Measurements from ENCODE around the gene EEF1E1.
A peak's percentile ranks its signal among the peaks of the same experiment; 100 is the strongest.

The EEF1E1 gene

GRCh38 chr6:8105791-8106190, 3.4 kb upstream of the EEF1E1 start:
- Histone ChIP-seq H3K9me3 (ENCODE audit: control insufficient read depth, low read length) (no peaks in the 10 kb centered on the region), H3K36me3 (ENCODE audit: control insufficient read depth in 1 of 2, insufficient read depth in 2 of 2, low read depth in 1 of 2, low read length in 2 of 2) (no peaks in the 10 kb centered on the region), H3K4me2 (ENCODE audit: low read length, poor library complexity, severe bottlenecking) (no peak overlapping the region), H2AK5ac (ENCODE audit: low read length, severe bottlenecking) (no peak overlapping the region), H3K14ac (ENCODE audit: low read length in 2 of 2) (no peak overlapping the region), H3K18ac (ENCODE audit: low read depth in 1 of 2, low read length in 2 of 2) (no peak overlapping the region), H2BK15ac (ENCODE audit: low read depth, poor library complexity, severe bottlenecking) (no peak overlapping the region), H3K4me1 (ENCODE audit: control insufficient read depth, insufficient read depth, low read depth, low read length) (peaks cover 9% of the 10 kb centered on the region), H3K9ac (ENCODE audit: low read length) (no peak overlapping the region), H2AFZ (ENCODE audit: low read depth, low read length) (no peak overlapping the region), H3K23ac (ENCODE audit: low read length in 2 of 2) (no peak overlapping the region), H2BK12ac (ENCODE audit: low read length in 2 of 2) (no peak overlapping the region), H4K8ac (ENCODE audit: low read length) (no peak overlapping the region), H2BK5ac (ENCODE audit: low read depth, low read length, poor library complexity, severe bottlenecking) (no peak overlapping the region), H3K27ac (ENCODE audit: low read length, poor library complexity, severe bottlenecking) (no peak overlapping the region), H3K4me3 (ENCODE audit: insufficient read depth in 1 of 2, low read depth in 1 of 2, low read length in 2 of 2) (no peak overlapping the region), H3K27me3 (ENCODE audit: control insufficient read depth in 1 of 2, insufficient read depth in 1 of 2, low read length in 2 of 2) (no peaks in the 10 kb centered on the region), H3K79me1 (replicated peaks; ENCODE audit: low read length, poor library complexity, severe bottlenecking) (peaks cover 2% of the 10 kb centered on the region), H3K4ac (ENCODE audit: low read depth in 1 of 2, low read length in 2 of 2) (no peak overlapping the region), H4K91ac (ENCODE audit: low read length) (no peak overlapping the region), H2BK120ac (ENCODE audit: low read depth, low read length) (no peak overlapping the region)
- DNase-seq: no peak

DNA sequence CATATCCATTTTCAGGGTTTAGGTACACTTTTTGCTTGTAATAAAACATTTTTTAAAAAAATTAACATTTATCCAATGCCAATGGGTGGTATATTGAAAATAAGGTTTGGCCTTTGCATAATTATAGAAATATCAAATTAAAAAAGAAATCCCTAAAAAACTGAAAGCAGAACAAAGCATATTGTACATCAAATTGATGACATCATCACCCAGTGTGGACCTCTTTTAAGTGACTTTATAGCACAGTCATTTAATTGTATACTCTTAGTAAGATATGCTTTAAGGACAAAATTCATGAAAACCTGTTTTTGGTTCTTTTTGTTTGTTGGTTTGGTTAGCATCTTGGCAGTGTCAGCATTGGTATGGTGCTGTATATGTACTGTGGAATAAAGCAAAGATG, 1.4 kb upstream of the EEF1E1 start:
- Histone ChIP-seq H3K18ac (ENCODE audit: low read depth in 1 of 2, low read length in 2 of 2) (no peak overlapping the region), H2BK12ac (ENCODE audit: low read length in 2 of 2) (no peak overlapping the region), H2BK15ac (ENCODE audit: low read depth, poor library complexity, severe bottlenecking) (no peak overlapping the region), H3K27ac (ENCODE audit: low read length, poor library complexity, severe bottlenecking) (no peak overlapping the region), H3K23ac (ENCODE audit: low read length in 2 of 2) (no peak overlapping the region), H2BK5ac (ENCODE audit: low read depth, low read length, poor library complexity, severe bottlenecking) (no peak overlapping the region), H3K4me2 (ENCODE audit: low read length, poor library complexity, severe bottlenecking) (no peak overlapping the region), H3K4me3 (ENCODE audit: insufficient read depth in 1 of 2, low read depth in 1 of 2, low read length in 2 of 2) (no peak overlapping the region), H3K36me3 (ENCODE audit: control insufficient read depth in 1 of 2, insufficient read depth in 2 of 2, low read depth in 1 of 2, low read length in 2 of 2) (no peaks in the 10 kb centered on the region), H3K14ac (ENCODE audit: low read length in 2 of 2) (no peak overlapping the region), H3K9me3 (ENCODE audit: control insufficient read depth, low read length) (no peaks in the 10 kb centered on the region), H3K27me3 (ENCODE audit: control insufficient read depth in 1 of 2, insufficient read depth in 1 of 2, low read length in 2 of 2) (no peaks in the 10 kb centered on the region), H2AFZ (ENCODE audit: low read depth, low read length) (no peak overlapping the region), H3K79me1 (replicated peaks; ENCODE audit: low read length, poor library complexity, severe bottlenecking) (peaks cover 2% of the 10 kb centered on the region), H4K8ac (ENCODE audit: low read length) (no peak overlapping the region), H2AK5ac (ENCODE audit: low read length, severe bottlenecking) (no peak overlapping the region), H3K9ac (ENCODE audit: low read length) (no peak overlapping the region), H2BK120ac (ENCODE audit: low read depth, low read length) (no peak overlapping the region), H3K4me1 (ENCODE audit: control insufficient read depth, insufficient read depth, low read depth, low read length) (peaks cover 8% of the 10 kb centered on the region), H3K4ac (ENCODE audit: low read depth in 1 of 2, low read length in 2 of 2) (no peak overlapping the region), H4K91ac (ENCODE audit: low read length) (no peak overlapping the region)
- no peak for DNase-seq

- Histone ChIP-seq H4K8ac (ENCODE audit: low read length) (no peak overlapping the region), H2AK5ac (ENCODE audit: low read length, severe bottlenecking) (no peak overlapping the region), H3K14ac (ENCODE audit: low read length in 2 of 2) (no peak overlapping the region), H3K36me3 (ENCODE audit: control insufficient read depth in 1 of 2, insufficient read depth in 2 of 2, low read depth in 1 of 2, low read length in 2 of 2) (peaks cover 5 to 18% of the 10 kb centered on the region in 2 experiments), H3K27me3 (ENCODE audit: control insufficient read depth in 1 of 2, insufficient read depth in 1 of 2, low read length in 2 of 2) (no peaks in the 10 kb centered on the region), H2AFZ (ENCODE audit: low read depth, low read length) (no peak overlapping the region), H3K4me1 (ENCODE audit: control insufficient read depth, insufficient read depth, low read depth, low read length) (peaks cover 6% of the 10 kb centered on the region), H4K91ac (ENCODE audit: low read length) (no peak overlapping the region), H3K27ac (ENCODE audit: low read length, poor library complexity, severe bottlenecking) (no peak overlapping the region), H3K4me3 (ENCODE audit: insufficient read depth in 1 of 2, low read depth in 1 of 2, low read length in 2 of 2) (no peak overlapping the region), H2BK15ac (ENCODE audit: low read depth, poor library complexity, severe bottlenecking) (no peak overlapping the region), H2BK5ac (ENCODE audit: low read depth, low read length, poor library complexity, severe bottlenecking) (no peak overlapping the region), H3K18ac (ENCODE audit: low read depth in 1 of 2, low read length in 2 of 2) (no peak overlapping the region), H3K9me3 (ENCODE audit: control insufficient read depth, low read length) (no peaks in the 10 kb centered on the region), H3K23ac (ENCODE audit: low read length in 2 of 2) (no peak overlapping the region), H3K79me1 (replicated peaks; ENCODE audit: low read length, poor library complexity, severe bottlenecking) (peaks cover 12% of the 10 kb centered on the region), H3K4ac (ENCODE audit: low read depth in 1 of 2, low read length in 2 of 2) (no peak overlapping the region), H3K9ac (ENCODE audit: low read length) (no peak overlapping the region), H2BK120ac (ENCODE audit: low read depth, low read length) (no peak overlapping the region), H3K4me2 (ENCODE audit: low read length, poor library complexity, severe bottlenecking) (peak overlapping the region; percentile 32), H2BK12ac (ENCODE audit: low read length in 2 of 2) (no peak overlapping the region)
- 97% methylated on average over 8 of the region's 8 CpGs for WGBS
- no peak for DNase-seq
These were observed 2.0 kb downstream of the EEF1E1 start for GRCh38 chr6:8100159-8100854.

GRCh38 chr6:8090650-8091049, 11.7 kb downstream of the EEF1E1 start:
- peaks cover 4% of the 10 kb centered on the region for H3K4me1 ChIP-seq (ENCODE audit: control insufficient read depth, insufficient read depth, low read depth, low read length)
- no peak overlapping the region for H2BK12ac ChIP-seq (ENCODE audit: low read length in 2 of 2)
- no peak overlapping the region for H3K27ac ChIP-seq (ENCODE audit: low read length, poor library complexity, severe bottlenecking)
- DNase-seq: no peak
- no peak overlapping the region for H4K8ac ChIP-seq (ENCODE audit: low read length)
- H3K4ac ChIP-seq (ENCODE audit: low read depth in 1 of 2, low read length in 2 of 2): no peak overlapping the region
- H2AK5ac ChIP-seq (ENCODE audit: low read length, severe bottlenecking): no peak overlapping the region
- H3K4me3 ChIP-seq (ENCODE audit: insufficient read depth in 1 of 2, low read depth in 1 of 2, low read length in 2 of 2): no peak overlapping the region
- 100% methylated on average over 2 of the region's 3 CpGs for WGBS
- H3K18ac ChIP-seq (ENCODE audit: low read depth in 1 of 2, low read length in 2 of 2): no peak overlapping the region
- no peak overlapping the region for H3K23ac ChIP-seq (ENCODE audit: low read length in 2 of 2)
- H3K4me2 ChIP-seq (ENCODE audit: low read length, poor library complexity, severe bottlenecking): no peak overlapping the region
- H3K14ac ChIP-seq (ENCODE audit: low read length in 2 of 2): no peak overlapping the region
- no peak overlapping the region for H2AFZ ChIP-seq (ENCODE audit: low read depth, low read length)
- H4K91ac ChIP-seq (ENCODE audit: low read length): no peak overlapping the region
- no peak overlapping the region for H2BK120ac ChIP-seq (ENCODE audit: low read depth, low read length)
- H3K36me3 ChIP-seq (ENCODE audit: control insufficient read depth in 1 of 2, insufficient read depth in 2 of 2, low read depth in 1 of 2, low read length in 2 of 2): peaks cover 34 to 64% of the 10 kb centered on the region in 2 experiments
- H3K9ac ChIP-seq (ENCODE audit: low read length): no peak overlapping the region
- H3K9me3 ChIP-seq (ENCODE audit: control insufficient read depth, low read length): no peaks in the 10 kb centered on the region
- peaks cover 24% of the 10 kb centered on the region for H3K79me1 ChIP-seq (replicated peaks; ENCODE audit: low read length, poor library complexity, severe bottlenecking)
- H2BK15ac ChIP-seq (ENCODE audit: low read depth, poor library complexity, severe bottlenecking): no peak overlapping the region
- H2BK5ac ChIP-seq (ENCODE audit: low read depth, low read length, poor library complexity, severe bottlenecking): no peak overlapping the region
- H3K27me3 ChIP-seq (ENCODE audit: control insufficient read depth in 1 of 2, insufficient read depth in 1 of 2, low read length in 2 of 2): no peaks in the 10 kb centered on the region
